Right atrium auricular region (tissue), 2 donors: ENCODE results near the gene AHNAK2. TPM values are rescaled to one million over a fixed set of nuclear protein-coding genes. Genes with fewer than 3 reads are reported as not detected.

Source experiments
- DNase-seq: peaks from one replicate; pipeline ENCODE4 v3.0.0-alpha.2; 2019; ENCODE audit warnings: low spot score
- H3K27ac ChIP-seq, 2 donors: fragments of 200-600 bp; sonication (generic); 1 replicate in 1 of 2; 2 replicates in 1 of 2; pipeline ENCODE4 v1.5.1; 2016 to 2019
- H3K27me3 ChIP-seq, 2 donors: fragments of 200-600 bp; sonication (generic); one replicate each; pipeline versions ENCODE4 v1.5.1 to v1.6.0; 2017 to 2019
- H3K36me3 ChIP-seq: fragments of 200-600 bp; sonication (generic); one replicate; pipeline ENCODE4 v1.5.1; 2016
- H3K4me1 ChIP-seq, 2 donors: fragments of 200-600 bp; sonication (generic); one replicate each; pipeline versions ENCODE4 v1.5.1 to v1.6.0; 2017 to 2019
- H3K4me3 ChIP-seq, 2 donors: fragments of 200-600 bp; sonication (generic); 1 replicate in 1 of 2; 2 replicates in 1 of 2; pipeline ENCODE4 v1.5.1; 2017 to 2019; ENCODE audit warnings: mild to moderate bottlenecking in 1 of 2, moderate library complexity in 1 of 2
- H3K9me3 ChIP-seq, 2 donors: fragments of 200-600 bp; sonication (generic); one replicate each; pipeline ENCODE4 v1.5.1; 2019
- CTCF ChIP-seq, 2 donors: fragments of 200-600 bp; sonication (generic); IDR thresholded peaks; one replicate each; pipeline ENCODE4 v1.5.1; 2019; ENCODE audit warnings: antibody characterized with exemption in 2 of 2
- total RNA-seq, 2 donors: library from RNA; depleted of rRNA; stranded (reverse); fragments of >200 nt; gene quantifications; one replicate each; pipeline ENCODE4 v1.1.0, GENCODE V29; 2016

The AHNAK2 gene
- total RNA-seq, 2 donors from 2014 or later = 5.7 to 11.8 TPM

GRCh38 chr14:104993306-104993705 lies 15.1 kb upstream of the AHNAK2 start:
- Histone ChIP-seq H3K4me1 (no peaks in the 10 kb centered on the region), H3K9me3 (no peaks in the 10 kb centered on the region), H3K27me3 (no peaks in the 10 kb centered on the region), H3K27ac (no peak overlapping the region), H3K36me3 (peaks cover 10% of the 10 kb centered on the region), H3K4me3 (no peak overlapping the region)
- no peak for TF ChIP-seq CTCF (IDR thresholded peaks at IDR 0.05)
- DNase-seq = no peak

GRCh38 chr14:104992501-104992900 lies 14.3 kb upstream of the AHNAK2 start:
- no peak for DNase-seq
- no peaks in the 10 kb centered on the region for H3K9me3 ChIP-seq
- H3K27me3 ChIP-seq = no peaks in the 10 kb centered on the region
- H3K4me3 ChIP-seq = no peak overlapping the region
- peaks cover 10% of the 10 kb centered on the region for H3K36me3 ChIP-seq
- no peak for TF ChIP-seq CTCF (IDR thresholded peaks at IDR 0.05)
- no peak overlapping the region for H3K27ac ChIP-seq
- H3K4me1 ChIP-seq = no peaks in the 10 kb centered on the region

GRCh38 chr14:104991896-104992230 lies 13.7 kb upstream of the AHNAK2 start:
- no peak for DNase-seq
- Histone ChIP-seq H3K36me3 (peaks cover 10% of the 10 kb centered on the region), H3K27ac (no peak overlapping the region), H3K4me1 (peaks cover 0 to 2% of the 10 kb centered on the region in 2 donors), H3K27me3 (no peaks in the 10 kb centered on the region), H3K9me3 (no peaks in the 10 kb centered on the region), H3K4me3 (no peak overlapping the region)
- TF ChIP-seq CTCF (IDR thresholded peaks at IDR 0.05) = no peak

GRCh38 chr14:104989951-104990303 lies 11.8 kb upstream of the AHNAK2 start:
- H3K9me3 ChIP-seq = no peaks in the 10 kb centered on the region
- H3K36me3 ChIP-seq = peaks cover 10% of the 10 kb centered on the region
- no peaks in the 10 kb centered on the region for H3K27me3 ChIP-seq
- TF ChIP-seq CTCF (IDR thresholded peaks at IDR 0.05) = no peak
- peaks cover 0 to 15% of the 10 kb centered on the region in 2 donors for H3K4me1 ChIP-seq
- H3K27ac ChIP-seq = no peak overlapping the region
- DNase-seq = no peak
- no peak overlapping the region for H3K4me3 ChIP-seq

- H3K9me3 ChIP-seq = no peaks in the 10 kb centered on the region
- no peak for DNase-seq
- peaks cover 10% of the 10 kb centered on the region for H3K36me3 ChIP-seq
- TF ChIP-seq CTCF (IDR thresholded peaks at IDR 0.05) = no peak
- no peak overlapping the region for H3K4me3 ChIP-seq
- H3K27ac ChIP-seq = no peak overlapping the region
- H3K4me1 ChIP-seq = peaks cover 0 to 17% of the 10 kb centered on the region in 2 donors
- no peaks in the 10 kb centered on the region for H3K27me3 ChIP-seq
Measured at GRCh38 chr14:104989236-104989950, 11.2 kb upstream of the AHNAK2 start.
